ENCODE results near the gene LPCAT2.

The LPCAT2 gene

GRCh38 chr16:55513616-55514015 is 4.7 kb downstream of the LPCAT2 start:
- Histone ChIP-seq H3K27me3 (no peaks in the 10 kb centered on the region), H3K9me3 (peaks cover 0 to 20% (median 6%) of the 10 kb centered on the region in 3 donors), H3K36me3 (no peaks in the 10 kb centered on the region), H3K4me3 (no peak overlapping the region), H3K4me1 (peaks cover 0 to 11% (median 2%) of the 10 kb centered on the region in 4 donors), H3K27ac (no peak overlapping the region)
- intact Hi-C loops (cut with DNase I; ENCODE audit: low total_unique reads): no loop called here
- TF ChIP-seq CTCF (IDR thresholded peaks at IDR 0.05): no peak
- no peak for DNase-seq

GRCh38 chr16:55515111-55515510 is 6.2 kb downstream of the LPCAT2 start:
- H3K4me3 ChIP-seq: no peak overlapping the region
- H3K27me3 ChIP-seq: no peaks in the 10 kb centered on the region
- H3K36me3 ChIP-seq: no peaks in the 10 kb centered on the region
- DNase-seq: no peak
- no peaks in the 10 kb centered on the region for H3K4me1 ChIP-seq
- H3K27ac ChIP-seq: no peak overlapping the region
- intact Hi-C loops (cut with DNase I; ENCODE audit: low total_unique reads): no loop called here
- no peak for TF ChIP-seq CTCF (IDR thresholded peaks at IDR 0.05)
- peaks cover 0 to 20% (median 6%) of the 10 kb centered on the region in 3 donors for H3K9me3 ChIP-seq

- Histone ChIP-seq H3K4me3 (no peak overlapping the region), H3K27ac (no peak overlapping the region), H3K27me3 (no peaks in the 10 kb centered on the region), H3K9me3 (peaks cover 0 to 7% (median 0%) of the 10 kb centered on the region in 3 donors), H3K4me1 (no peaks in the 10 kb centered on the region), H3K36me3 (no peaks in the 10 kb centered on the region)
- no peak for DNase-seq
- intact Hi-C loops (cut with DNase I; ENCODE audit: low total_unique reads): no loop called here
- TF ChIP-seq CTCF (IDR thresholded peaks at IDR 0.05): no peak
Observed at GRCh38 chr16:55521792-55522191, 12.9 kb downstream of the LPCAT2 start.

- H3K36me3 ChIP-seq: no peaks in the 10 kb centered on the region
- TF ChIP-seq CTCF (IDR thresholded peaks at IDR 0.05): no peak
Observed at GRCh38 chr16:55526441-55526840, 17.6 kb downstream of the LPCAT2 start.

GRCh38 chr16:55527885-55528284 is 19.0 kb downstream of the LPCAT2 start:
- H3K27ac ChIP-seq: no peak overlapping the region
- no peak for DNase-seq
- no peak overlapping the region for H3K4me3 ChIP-seq
- intact Hi-C loops (cut with DNase I; ENCODE audit: low total_unique reads): no loop called here
- no peaks in the 10 kb centered on the region for H3K9me3 ChIP-seq
- no peak for TF ChIP-seq CTCF (IDR thresholded peaks at IDR 0.05)
- no peaks in the 10 kb centered on the region for H3K36me3 ChIP-seq
- no peaks in the 10 kb centered on the region for H3K4me1 ChIP-seq
- H3K27me3 ChIP-seq: no peaks in the 10 kb centered on the region

More at GRCh38 chr16:55526441-55526840, 17.6 kb downstream of the LPCAT2 start:
- no peak overlapping the region for H3K4me3 ChIP-seq
- intact Hi-C loops (cut with DNase I; ENCODE audit: low total_unique reads): no loop called here
- H3K4me1 ChIP-seq: no peaks in the 10 kb centered on the region
- peaks cover 0 to 6% (median 0%) of the 10 kb centered on the region in 3 donors for H3K9me3 ChIP-seq
- DNase-seq: no peak
- H3K27me3 ChIP-seq: no peaks in the 10 kb centered on the region
- no peak overlapping the region for H3K27ac ChIP-seq

GRCh38 chr16:55529018-55529417 is 20.1 kb downstream of the LPCAT2 start:
- Histone ChIP-seq H3K4me1 (no peaks in the 10 kb centered on the region), H3K9me3 (no peaks in the 10 kb centered on the region), H3K36me3 (no peaks in the 10 kb centered on the region), H3K4me3 (no peak overlapping the region), H3K27ac (no peak overlapping the region), H3K27me3 (no peaks in the 10 kb centered on the region)
- TF ChIP-seq CTCF (IDR thresholded peaks at IDR 0.05): no peak
- no peak for DNase-seq
- intact Hi-C loops (cut with DNase I; ENCODE audit: low total_unique reads): no loop called here

All from tibial artery (tissue), 4 donors.